ENCODE measurements around the gene EGLN2. TPM values are rescaled to one million over a fixed set of nuclear protein-coding genes. Genes with fewer than 3 reads are reported as not detected.
A peak's percentile ranks its signal among the peaks of the same experiment; 100 is the strongest.
"Not testable (repeated sequence)": the region's sequence is repeated elsewhere in the genome, so short reads cannot be mapped to it uniquely, and the experiment has no call there.

Gene EGLN2
- total and polyA plus RNA-seq, 8 donors, result 22.3 to 82.1 (median 27.8) TPM

- no peaks in the 10 kb centered on the region for H3K9me3 ChIP-seq
- 80 to 82% methylated on average over 6 of the region's 6 CpGs for WGBS, 2 donors
- H3K27me3 ChIP-seq, result no peaks in the 10 kb centered on the region
- no peak for ATAC-seq
- TF ChIP-seq CTCF (IDR thresholded peaks at IDR 0.05), result no peak
- H3K36me3 ChIP-seq, result no peaks in the 10 kb centered on the region
- FAIRE-seq, result no peak
- H3K4me1 ChIP-seq, result peaks cover 0 to 7% (median under 1%) of the 10 kb centered on the region in 3 donors
- H3K27ac ChIP-seq, result no peak overlapping the region
- DNase-seq, result peak in 1 of 6 donors; percentile 6
- intact Hi-C loops (cut with DNase I), result no loop called here
- H3K4me3 ChIP-seq, result no peak overlapping the region
Measured at GRCh38 chr19:40836754-40837429, 37.9 kb downstream of the EGLN2 start.

- H3K27ac ChIP-seq; DNase-seq; H3K36me3 ChIP-seq; H3K4me1 ChIP-seq; H3K27me3 ChIP-seq; intact Hi-C loops (cut with DNase I); H3K9me3 ChIP-seq; FAIRE-seq; ATAC-seq; H3K4me3 ChIP-seq: not testable (repeated sequence)
- WGBS, 2 donors, result 88 to 90% methylated on average over 1 of the region's 1 CpG
Measured at GRCh38 chr19:40838477-40838876, 39.5 kb downstream of the EGLN2 start.

GRCh38 chr19:40842012-40842411 is 43.0 kb downstream of the EGLN2 start:
- H3K4me1 ChIP-seq; DNase-seq; ATAC-seq; intact Hi-C loops (cut with DNase I); H3K27me3 ChIP-seq; H3K36me3 ChIP-seq; FAIRE-seq; H3K27ac ChIP-seq; H3K4me3 ChIP-seq; H3K9me3 ChIP-seq: not testable (repeated sequence)
- 84 to 86% methylated on average over 2 to 3 of the region's 3 CpGs for WGBS, 2 donors

- H3K4me3 ChIP-seq, result peak overlapping the region in 2 of 4 donors; percentile 16 to 18
- WGBS, 2 donors, result 36 to 42% methylated on average over 9 to 10 of the region's 12 CpGs
- intact Hi-C loops (cut with DNase I); H3K27me3 ChIP-seq; H3K9me3 ChIP-seq; H3K27ac ChIP-seq; DNase-seq; FAIRE-seq; H3K4me1 ChIP-seq; H3K36me3 ChIP-seq: not testable (repeated sequence)
- peak in 3 of 4 donors; percentile 23 to 56 (median 24) for ATAC-seq
Measured at GRCh38 chr19:40842997-40843652, 44.1 kb downstream of the EGLN2 start.

- Histone ChIP-seq H3K27ac (peak overlapping the region in 1 of 4 donors; percentile 33), H3K4me3 (peak overlapping the region in 2 of 4 donors; percentile 16 to 18)
- DNase-seq (peak in 4 of 6 donors; percentile 44 to 62 (median 49)), ATAC-seq (peak; percentile 69 to 95 (median 88))
- H3K9me3 ChIP-seq; FAIRE-seq; H3K4me1 ChIP-seq; H3K27me3 ChIP-seq; H3K36me3 ChIP-seq; intact Hi-C loops (cut with DNase I): not testable (repeated sequence)
- 2 to 5% methylated on average over 15 to 16 of the region's 19 CpGs for WGBS, 2 donors
Measured at GRCh38 chr19:40843653-40844052, 44.7 kb downstream of the EGLN2 start.

- H3K27ac ChIP-seq; H3K4me1 ChIP-seq; ATAC-seq; H3K36me3 ChIP-seq; intact Hi-C loops (cut with DNase I); H3K27me3 ChIP-seq; DNase-seq; H3K9me3 ChIP-seq; H3K4me3 ChIP-seq; FAIRE-seq: not testable (repeated sequence)
- WGBS, 2 donors, result 83 to 92% methylated on average over 8 of the region's 8 CpGs
Measured at GRCh38 chr19:40846722-40847121, 47.7 kb downstream of the EGLN2 start.

GRCh38 chr19:40850277-40850676 is 51.3 kb downstream of the EGLN2 start, which contains the start of gene CYP2A6:
Gene CYP2A6 (minus strand): TSS chr19:40850447. CDS start chr19:40850426, 21 bp downstream.
- ATAC-seq; H3K27me3 ChIP-seq; H3K9me3 ChIP-seq; H3K4me3 ChIP-seq; FAIRE-seq; intact Hi-C loops (cut with DNase I); H3K36me3 ChIP-seq; H3K4me1 ChIP-seq; H3K27ac ChIP-seq; DNase-seq: not testable (repeated sequence)
- 91 to 98% methylated on average over 3 of the region's 3 CpGs for WGBS, 2 donors

- H3K27me3 ChIP-seq; FAIRE-seq; DNase-seq; H3K9me3 ChIP-seq; intact Hi-C loops (cut with DNase I); H3K27ac ChIP-seq; H3K4me3 ChIP-seq; H3K4me1 ChIP-seq; H3K36me3 ChIP-seq: not testable (repeated sequence)
- ATAC-seq, result peak in 3 of 4 donors; percentile 10 to 40 (median 34)
- WGBS, 2 donors, result 16 to 22% methylated on average over 2 of the region's 3 CpGs
Measured at GRCh38 chr19:40852467-40853152, 53.6 kb downstream of the EGLN2 start.
